IgD-negative memory B cell (primary cell): ENCODE measurements around the gene IGFBP6. TPM values are rescaled to one million over a fixed set of nuclear protein-coding genes. Genes with fewer than 3 reads are reported as not detected.
A peak's percentile ranks its signal among the peaks of the same experiment; 100 is the strongest.

Source experiments
- H3K27ac Mint-ChIP-seq, 3 donors: one replicate each; pipeline ENCODE4 v1.8.0; 2020 to 2022; ENCODE audit warnings: mild to moderate bottlenecking in 3 of 3, mixed read lengths in 3 of 3, moderate library complexity in 1 of 3
- H3K27me3 Mint-ChIP-seq: one replicate; pipeline ENCODE4 v1.8.0; 2021; ENCODE audit warnings: mixed read lengths
- H3K36me3 Mint-ChIP-seq: one replicate; pipeline ENCODE4 v1.8.0; 2020; ENCODE audit warnings: mild to moderate bottlenecking, mixed read lengths
- H3K4me1 Mint-ChIP-seq, 3 donors: one replicate each; pipeline ENCODE4 v1.8.0; 2020 to 2022; ENCODE audit warnings: mixed read lengths in 3 of 3, mild to moderate bottlenecking in 1 of 3
- H3K4me3 Mint-ChIP-seq, 4 donors: one replicate each; pipeline ENCODE4 v1.8.0; 2020 to 2022; ENCODE audit warnings: mild to moderate bottlenecking in 4 of 4, mixed read lengths in 4 of 4, moderate library complexity in 3 of 4
- H3K9me3 Mint-ChIP-seq, 3 donors: one replicate each; pipeline ENCODE4 v1.8.0; 2020 to 2021; ENCODE audit warnings: mixed read lengths in 3 of 3, mild to moderate bottlenecking in 1 of 3
- polyA plus RNA-seq: library from polyadenylated mRNA; unstranded; fragments of 300-500 nt; fragmentation: Illumina TruSeq; gene quantifications from one replicate; pipeline ENCODE4 v1.2.3, GENCODE V29; 2021

IGFBP6 gene
- polyA plus RNA-seq, 1 donor from 2014 or later = 1.0 TPM

DNA sequence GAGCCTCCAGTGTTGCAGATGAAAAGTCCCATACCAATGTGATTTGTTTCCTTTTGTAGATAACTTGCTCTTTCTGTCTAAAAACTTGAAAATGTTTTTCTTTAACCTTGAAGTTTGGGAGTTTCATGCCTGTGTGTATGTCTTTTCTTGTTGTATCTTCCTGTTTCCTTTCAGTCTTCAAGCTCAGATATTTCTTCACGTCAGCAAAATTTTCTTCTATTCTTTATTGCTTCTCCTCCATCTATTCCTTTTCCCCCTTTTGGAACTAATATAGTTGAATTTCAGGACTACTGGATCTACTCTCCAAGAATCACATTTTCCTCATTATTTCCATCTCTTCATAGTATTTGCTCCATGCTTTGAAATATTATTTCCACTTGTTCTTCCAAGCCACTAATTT lies 29.7 kb downstream of the IGFBP6 start:
- H3K9me3 Mint-ChIP-seq = no peaks in the 10 kb centered on the region
- H3K4me1 Mint-ChIP-seq = peaks cover 0 to 9% (median 3%) of the 10 kb centered on the region in 3 donors
- H3K4me3 Mint-ChIP-seq = no peak overlapping the region
- H3K36me3 Mint-ChIP-seq = peaks cover 2% of the 10 kb centered on the region
- no peak overlapping the region for H3K27ac Mint-ChIP-seq
- peaks cover 10% of the 10 kb centered on the region for H3K27me3 Mint-ChIP-seq

DNA sequence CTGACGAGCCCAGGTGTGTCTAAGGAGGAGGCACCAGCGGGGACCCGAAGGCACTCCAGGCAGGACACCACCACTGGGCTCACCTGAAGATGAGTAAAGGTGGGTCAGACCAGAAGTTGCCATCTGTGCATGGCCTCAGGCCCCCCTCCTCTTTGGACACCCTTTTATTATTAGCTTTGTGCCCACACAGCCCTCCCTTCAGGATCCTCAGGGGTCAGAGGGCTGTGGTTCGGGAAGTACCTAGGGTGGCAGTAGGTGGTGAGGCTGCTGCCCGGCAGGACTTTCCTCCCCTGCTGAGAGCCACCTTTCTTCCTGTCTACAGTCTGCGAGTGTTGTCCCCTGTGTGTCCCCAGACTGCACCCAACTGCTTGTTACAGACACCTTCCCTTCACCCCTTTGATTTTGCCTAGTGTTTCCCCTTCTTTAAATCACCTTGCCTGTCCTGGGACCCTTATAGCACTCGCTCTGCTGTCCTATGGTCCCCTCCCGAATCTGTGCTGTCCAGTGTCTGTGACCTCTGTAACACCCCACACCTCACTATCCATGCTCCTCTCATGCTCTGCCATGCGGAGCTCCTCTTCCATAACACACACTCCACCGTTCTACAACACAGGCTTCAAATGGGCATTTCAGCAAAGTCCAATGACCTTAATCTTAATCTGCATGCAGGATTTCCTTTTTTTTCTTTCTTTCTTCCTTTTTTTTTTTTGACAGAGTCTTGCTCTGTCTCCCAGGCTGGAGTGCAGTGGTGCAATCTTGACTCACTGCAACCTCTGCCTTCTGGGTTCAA lies 31.5 kb downstream of the IGFBP6 start:
- Mint-ChIP-seq H3K9me3 (no peaks in the 10 kb centered on the region), H3K27ac (peak overlapping the region in 1 of 3 donors; percentile 17), H3K27me3 (peaks cover 10% of the 10 kb centered on the region), H3K4me3 (no peak overlapping the region), H3K36me3 (no peaks in the 10 kb centered on the region), H3K4me1 (peaks cover 0 to 9% (median 3%) of the 10 kb centered on the region in 3 donors)

DNA sequence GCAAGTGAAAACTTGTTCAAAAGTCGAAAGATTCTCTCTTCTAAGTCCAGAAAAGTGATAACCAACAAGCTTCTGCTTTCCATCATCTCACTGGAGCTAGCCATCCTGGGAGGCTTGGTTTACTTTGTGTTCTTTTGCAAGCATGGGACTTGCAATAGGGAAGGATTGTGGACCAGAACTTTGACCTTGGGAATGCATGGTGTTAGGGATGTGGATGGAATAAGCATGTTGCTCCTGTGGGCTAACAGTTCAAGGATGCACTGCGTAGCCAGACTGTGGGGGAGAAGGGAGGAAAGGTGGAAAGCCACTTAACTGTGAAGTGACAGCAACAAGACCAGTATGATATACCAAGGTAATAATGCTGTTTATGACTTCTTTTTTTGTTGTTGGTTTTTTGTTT lies 34.4 kb downstream of the IGFBP6 start:
- H3K36me3 Mint-ChIP-seq = no peaks in the 10 kb centered on the region
- H3K27ac Mint-ChIP-seq = no peak overlapping the region
- peaks cover 10% of the 10 kb centered on the region for H3K27me3 Mint-ChIP-seq
- H3K4me3 Mint-ChIP-seq = no peak overlapping the region
- H3K9me3 Mint-ChIP-seq = peaks cover 0 to 4% (median 1%) of the 10 kb centered on the region in 3 donors
- H3K4me1 Mint-ChIP-seq = peaks cover 0 to 6% (median 4%) of the 10 kb centered on the region in 3 donors

DNA sequence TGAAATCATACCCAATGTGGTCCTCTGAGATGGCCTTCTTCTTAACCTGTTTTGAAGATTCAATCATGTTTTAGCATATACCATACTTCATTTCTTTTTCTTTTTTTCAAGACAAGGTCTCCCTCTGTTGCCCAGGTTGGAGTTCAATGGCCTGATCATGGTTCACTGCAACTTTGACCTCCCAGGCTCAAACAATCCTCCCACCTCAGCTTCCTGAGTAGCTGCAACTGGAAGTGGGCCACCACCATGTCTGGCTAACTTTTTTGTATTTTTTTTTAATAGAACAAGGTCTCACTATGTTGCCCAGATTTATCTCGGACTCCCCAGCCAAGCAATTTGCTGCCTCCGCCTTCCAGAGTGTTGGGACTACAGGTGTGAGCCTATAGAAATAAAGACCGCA lies 36.3 kb downstream of the IGFBP6 start:
- Mint-ChIP-seq H3K9me3 (peaks cover 1 to 13% (median 7%) of the 10 kb centered on the region in 3 donors), H3K4me3 (no peak overlapping the region), H3K27me3 (peaks cover 10% of the 10 kb centered on the region), H3K4me1 (peaks cover 0 to 4% (median 4%) of the 10 kb centered on the region in 3 donors), H3K27ac (no peak overlapping the region), H3K36me3 (no peaks in the 10 kb centered on the region)

DNA sequence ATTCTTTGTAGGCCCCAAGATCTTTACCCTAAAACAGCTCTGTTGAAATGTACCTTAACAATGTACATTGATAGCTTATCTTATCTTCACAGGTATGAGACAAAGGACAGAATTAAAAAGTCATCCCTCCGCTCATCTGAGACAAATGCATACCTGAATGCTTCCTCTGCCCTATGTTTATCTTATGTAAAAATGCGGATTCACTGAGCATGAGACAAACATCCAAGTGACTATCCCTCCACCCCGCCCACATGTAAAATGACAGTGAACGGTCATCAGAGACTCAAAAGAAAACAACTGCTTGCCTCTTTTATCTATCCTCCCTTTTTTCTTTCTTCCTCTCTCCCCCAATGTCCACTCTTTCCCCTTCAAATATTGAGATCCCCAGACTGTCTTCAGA lies 45.9 kb downstream of the IGFBP6 start:
- Mint-ChIP-seq H3K36me3 (peaks cover 2% of the 10 kb centered on the region), H3K27me3 (peaks cover 5% of the 10 kb centered on the region), H3K9me3 (peaks cover 0 to 7% (median 0%) of the 10 kb centered on the region in 3 donors), H3K4me1 (no peaks in the 10 kb centered on the region), H3K4me3 (no peak overlapping the region), H3K27ac (no peak overlapping the region)

DNA sequence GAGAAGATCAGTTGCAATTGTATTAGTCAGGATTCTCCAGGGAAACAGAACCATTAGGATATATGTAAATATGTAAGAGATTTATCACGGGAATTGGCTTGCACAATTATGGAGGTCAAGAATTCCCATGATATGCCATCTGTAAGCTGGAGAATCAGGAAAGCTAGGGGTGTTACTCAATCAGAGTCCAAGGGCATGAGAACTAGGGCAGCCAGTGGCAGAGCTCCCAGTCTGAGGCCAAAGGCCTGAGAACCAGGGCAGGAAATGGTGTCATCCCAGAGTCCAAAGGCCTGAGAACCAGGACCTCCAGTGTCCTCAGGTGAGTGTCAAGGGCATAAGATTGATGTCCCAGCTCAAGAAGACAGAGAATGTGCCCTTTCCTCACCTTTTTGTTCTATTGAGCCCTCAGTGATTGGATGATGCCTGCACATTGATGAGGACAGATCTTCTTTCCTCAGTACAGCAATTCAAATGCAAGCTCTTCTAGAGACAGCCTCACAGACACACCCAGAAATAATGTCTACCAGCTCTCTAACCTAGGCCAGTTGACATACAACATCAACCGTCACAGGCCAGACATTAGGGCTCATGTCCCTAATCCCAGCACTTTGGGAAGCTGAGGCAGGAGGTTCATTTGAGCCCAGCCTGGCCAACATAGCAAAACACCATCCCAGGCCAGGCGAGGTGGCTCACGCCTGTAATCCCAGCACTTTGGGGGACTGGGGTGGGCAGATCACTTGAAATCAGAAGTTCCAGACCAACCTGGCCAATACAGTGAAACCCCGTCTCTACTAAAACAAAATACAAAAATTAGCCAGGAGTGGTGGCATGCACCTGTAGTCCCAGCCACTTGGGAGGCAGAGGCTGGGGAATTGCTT lies 48.2 kb downstream of the IGFBP6 start:
- peaks cover 2% of the 10 kb centered on the region for H3K27me3 Mint-ChIP-seq
- no peaks in the 10 kb centered on the region for H3K4me1 Mint-ChIP-seq
- no peak overlapping the region for H3K4me3 Mint-ChIP-seq
- H3K9me3 Mint-ChIP-seq = no peaks in the 10 kb centered on the region
- H3K27ac Mint-ChIP-seq = peak overlapping the region in 1 of 3 donors; percentile 76
- peaks cover 2% of the 10 kb centered on the region for H3K36me3 Mint-ChIP-seq

DNA sequence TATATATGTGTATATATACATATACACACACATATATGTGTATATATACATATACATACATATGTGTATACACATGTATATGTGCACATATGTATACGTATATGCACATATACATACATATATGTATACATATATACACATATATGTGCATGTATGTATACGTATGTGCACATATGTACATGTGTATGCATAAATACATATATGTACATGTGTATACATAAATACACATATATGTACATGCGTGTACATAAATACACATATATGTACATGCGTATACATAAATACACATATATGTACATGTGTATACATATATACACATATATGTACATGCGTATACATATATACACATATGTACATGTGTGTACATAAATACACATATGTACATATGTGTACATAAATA lies 49.7 kb downstream of the IGFBP6 start:
- H3K4me1 Mint-ChIP-seq = no peaks in the 10 kb centered on the region
- H3K9me3 Mint-ChIP-seq = no peaks in the 10 kb centered on the region
- H3K4me3 Mint-ChIP-seq = no peak overlapping the region
- H3K36me3 Mint-ChIP-seq = no peaks in the 10 kb centered on the region
- no peaks in the 10 kb centered on the region for H3K27me3 Mint-ChIP-seq
- no peak overlapping the region for H3K27ac Mint-ChIP-seq

DNA sequence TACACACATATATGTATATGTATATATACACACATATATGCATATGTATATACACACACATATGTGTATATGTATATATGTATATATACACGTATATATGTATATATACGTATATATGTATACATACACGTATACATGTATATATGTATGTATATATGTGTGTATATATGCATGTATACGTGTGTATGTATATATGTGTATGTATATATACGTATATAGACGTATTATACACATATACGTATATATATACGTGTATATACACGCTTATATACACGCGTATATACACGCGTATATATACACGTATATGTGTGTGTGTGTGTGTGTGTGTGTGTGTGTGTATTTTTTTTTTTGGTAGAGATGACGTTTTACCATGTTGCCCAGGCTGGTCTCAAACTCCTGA lies 50.2 kb downstream of the IGFBP6 start:
- H3K27ac Mint-ChIP-seq = no peak overlapping the region
- H3K9me3 Mint-ChIP-seq = no peaks in the 10 kb centered on the region
- no peaks in the 10 kb centered on the region for H3K27me3 Mint-ChIP-seq
- no peaks in the 10 kb centered on the region for H3K36me3 Mint-ChIP-seq
- H3K4me3 Mint-ChIP-seq = no peak overlapping the region
- H3K4me1 Mint-ChIP-seq = no peaks in the 10 kb centered on the region

DNA sequence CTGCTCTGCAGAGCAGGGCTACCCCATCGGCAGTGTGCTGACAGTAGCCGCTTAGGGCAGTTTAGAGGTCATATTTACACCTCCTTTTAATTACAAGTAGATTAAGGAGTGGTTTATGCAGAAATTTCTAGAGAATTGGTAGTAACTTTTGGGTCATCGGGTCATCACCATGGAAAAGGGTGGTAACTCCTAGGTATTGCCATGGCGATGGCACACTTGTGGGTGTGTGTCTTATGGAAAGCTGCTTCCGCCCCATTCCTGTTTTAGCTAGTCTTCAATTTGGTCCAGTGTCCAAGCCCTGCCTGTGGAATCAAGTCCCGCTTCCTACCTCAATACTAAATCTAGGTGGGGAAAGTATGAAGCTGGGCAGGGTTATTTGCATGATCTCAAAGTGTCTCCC lies 53.6 kb downstream of the IGFBP6 start:
- Mint-ChIP-seq H3K36me3 (no peaks in the 10 kb centered on the region), H3K27me3 (no peaks in the 10 kb centered on the region), H3K4me1 (no peaks in the 10 kb centered on the region), H3K27ac (no peak overlapping the region), H3K9me3 (no peaks in the 10 kb centered on the region), H3K4me3 (no peak overlapping the region)

Other genes starting within 250 kb of the IGFBP6 start
- gene KRT78, start 248.7 kb upstream of the IGFBP6 start, polyA plus RNA-seq = not detected
- not detected for gene KRT8, start 192.6 kb upstream of the IGFBP6 start, polyA plus RNA-seq
- gene KRT18, start 148.5 kb upstream of the IGFBP6 start, polyA plus RNA-seq = 2.6 TPM
- gene EIF4B, start 91.2 kb upstream of the IGFBP6 start, polyA plus RNA-seq = 104 TPM
- not detected for gene TNS2, start 47.6 kb upstream of the IGFBP6 start, polyA plus RNA-seq
- 30.4 TPM for gene SPRYD3, start 18.3 kb upstream of the IGFBP6 start, polyA plus RNA-seq
- gene SOAT2, start 5.8 kb downstream of the IGFBP6 start, polyA plus RNA-seq = not detected
- 5.0 TPM for gene ZNF740, start 83.1 kb downstream of the IGFBP6 start, polyA plus RNA-seq
- gene CSAD, start 83.3 kb downstream of the IGFBP6 start, polyA plus RNA-seq = 0.58 TPM
- gene ITGB7, start 109.6 kb downstream of the IGFBP6 start, polyA plus RNA-seq = 238 TPM
- 4.8 TPM for gene RARG, start 134.5 kb downstream of the IGFBP6 start, polyA plus RNA-seq
- not detected for gene ESPL1, start 170.6 kb downstream of the IGFBP6 start, polyA plus RNA-seq
- gene PFDN5, start 197.9 kb downstream of the IGFBP6 start, polyA plus RNA-seq = 1,442 TPM
- 50.4 TPM for gene MYG1, start 202.0 kb downstream of the IGFBP6 start, polyA plus RNA-seq
- 41.3 TPM for gene AAAS, start 223.9 kb downstream of the IGFBP6 start, polyA plus RNA-seq
- not detected for gene SP7, start 238.7 kb downstream of the IGFBP6 start, polyA plus RNA-seq